ENCODE results near the gene RASA4.
"Not testable (repeated sequence)": the region's sequence is repeated elsewhere in the genome, so short reads cannot be mapped to it uniquely, and the experiment has no call there.

RASA4 gene

GRCh38 chr7:102616507-102617125 lies at the start of gene RASA4:
Gene RASA4 (minus strand): TSS chr7:102616756. CDS start chr7:102616689, 67 bp downstream.
- not testable (repeated sequence) for H3K27ac ChIP-seq

GRCh38 chr7:102664765-102665164 lies 48.2 kb upstream of the RASA4 start:
- not testable (repeated sequence) for H3K27ac ChIP-seq

DNA sequence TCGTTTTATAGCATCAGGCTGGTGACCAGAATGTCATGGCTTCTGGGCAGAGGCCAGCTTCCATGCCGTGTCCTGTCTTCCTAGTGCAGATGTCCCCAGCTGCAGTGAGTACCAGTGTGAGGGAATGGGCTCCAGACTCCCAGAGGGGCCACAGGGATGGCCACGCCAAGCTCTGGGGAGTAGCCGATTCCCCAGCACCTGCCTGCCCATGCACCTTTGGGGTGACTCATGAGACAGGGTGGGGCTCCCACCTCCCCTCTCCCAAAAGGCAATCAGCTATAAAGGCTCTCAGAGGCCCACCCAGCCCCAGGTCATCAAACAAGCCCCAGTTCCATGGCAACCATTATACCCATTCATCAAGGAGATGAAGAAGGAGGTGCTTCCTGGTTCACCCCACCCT lies 33.4 kb upstream of the RASA4 start, which contains the start of gene SPDYE2B:
Gene SPDYE2B (plus strand): TSS at position 396 of the 400 bp plus-strand sequence. CDS start 2,030 bp downstream, outside the sequence.
- not testable (repeated sequence) for H3K27ac ChIP-seq

DNA sequence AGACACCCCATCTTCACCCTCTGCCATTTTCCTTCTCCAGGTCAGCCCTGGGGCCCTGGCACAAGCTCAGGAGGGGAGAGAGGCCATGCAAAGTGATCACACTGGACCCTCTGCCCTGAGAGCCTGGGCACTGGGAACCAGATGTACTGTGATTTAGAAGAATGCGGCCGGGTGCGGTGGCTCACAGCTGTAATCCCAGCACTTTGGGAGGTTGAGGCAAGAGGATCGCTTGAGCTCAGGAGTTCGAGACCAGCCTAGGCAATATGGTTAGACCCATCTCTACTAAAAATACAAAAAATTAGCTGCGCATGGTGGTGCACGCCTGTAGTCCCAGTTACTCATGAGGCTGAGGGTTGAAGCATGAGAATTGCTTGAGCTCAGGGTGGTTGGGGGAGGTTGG lies 31.3 kb upstream of the RASA4 start:
- not testable (repeated sequence) for H3K27ac ChIP-seq

DNA sequence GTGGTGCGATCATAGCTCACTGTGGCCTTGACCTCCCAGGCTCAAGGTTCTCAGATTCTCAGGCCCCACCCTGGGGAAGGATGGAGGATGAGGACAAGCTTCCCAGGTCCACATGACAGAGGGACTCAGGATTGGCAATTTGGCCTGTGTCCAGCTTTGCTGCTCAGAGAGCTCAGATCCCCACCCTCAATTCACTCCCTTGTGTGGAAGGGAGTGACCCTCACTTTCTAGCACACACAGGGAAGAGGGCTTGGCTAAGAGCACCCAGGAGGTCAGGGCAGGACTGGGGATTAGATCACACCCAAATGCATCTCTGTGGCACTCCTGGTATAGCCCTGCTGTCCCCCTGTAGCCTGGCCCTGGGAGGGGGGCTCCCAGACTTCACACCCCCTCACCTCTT lies 26.8 kb upstream of the RASA4 start:
- H3K27ac ChIP-seq, result not testable (repeated sequence)

GRCh38 chr7:102642691-102643090 lies 26.1 kb upstream of the RASA4 start, which contains the start of gene UPK3BL1:
Gene UPK3BL1 (minus strand): TSS chr7:102642791. CDS start chr7:102642741, 50 bp downstream.
- not testable (repeated sequence) for H3K27ac ChIP-seq

DNA sequence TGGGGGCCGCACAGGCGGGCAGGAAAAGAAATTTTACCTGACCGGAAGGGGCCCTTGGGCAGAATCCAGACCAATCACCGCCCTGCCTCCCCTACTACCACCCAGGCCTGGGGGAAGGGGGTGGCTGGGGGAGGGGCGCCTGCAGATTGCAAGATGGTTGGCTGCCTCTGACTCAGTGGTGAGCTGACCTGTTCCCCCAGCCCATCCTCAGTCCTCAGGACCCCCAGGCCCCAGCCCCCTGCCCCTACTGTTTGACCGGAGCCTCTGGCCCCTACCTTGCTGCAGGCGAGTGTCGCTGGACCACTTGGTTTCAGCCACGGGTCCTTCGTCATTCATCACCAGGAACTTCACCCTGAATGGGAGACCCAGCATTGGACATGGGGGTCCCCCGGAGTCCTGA lies 22.3 kb upstream of the RASA4 start:
- not testable (repeated sequence) for H3K27ac ChIP-seq

GRCh38 chr7:102636956-102637355 lies 20.4 kb upstream of the RASA4 start:
- not testable (repeated sequence) for H3K27ac ChIP-seq

DNA sequence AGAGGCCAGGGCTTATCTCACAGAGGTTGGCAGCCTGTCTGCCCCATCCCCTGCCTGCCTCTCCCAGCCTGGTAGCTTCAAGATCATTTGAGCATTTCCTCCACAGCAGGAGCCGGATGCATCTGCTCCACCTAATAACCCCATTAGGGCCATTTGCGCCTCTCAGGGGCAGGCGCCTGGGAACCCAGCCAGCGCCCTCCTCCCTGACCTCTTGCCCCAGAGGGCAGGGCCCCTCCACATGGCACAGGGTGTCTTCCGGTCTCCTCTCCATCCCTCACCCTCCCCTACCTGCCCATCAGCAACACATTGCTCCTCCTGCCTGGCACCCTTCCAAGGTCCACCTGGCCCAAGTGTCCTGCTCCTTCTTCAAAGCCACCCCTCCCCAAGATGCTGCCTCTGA lies 18.8 kb upstream of the RASA4 start:
- H3K27ac ChIP-seq, result not testable (repeated sequence)

- H3K27ac ChIP-seq, result not testable (repeated sequence)
Observed at GRCh38 chr7:102634299-102634698, 17.7 kb upstream of the RASA4 start.

DNA sequence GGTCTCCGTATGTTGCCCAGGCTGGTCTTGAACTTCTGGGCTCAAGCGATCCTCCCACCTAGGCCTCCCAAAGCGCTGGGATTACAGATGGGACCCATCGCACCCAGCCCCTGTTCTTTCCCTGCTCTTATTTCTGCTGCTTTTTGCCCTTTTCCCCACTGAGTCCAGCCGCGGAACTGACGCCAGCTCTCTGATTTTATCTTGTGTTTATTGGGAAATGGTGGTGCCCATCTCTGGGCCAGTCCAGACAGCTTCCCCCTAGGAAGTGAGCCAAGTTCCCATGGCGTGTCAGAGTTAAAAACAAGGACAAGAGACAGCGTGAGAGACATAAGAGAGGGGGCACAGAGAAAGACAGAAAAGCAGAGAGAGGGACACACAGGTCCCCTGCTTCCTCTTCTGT lies 14.1 kb upstream of the RASA4 start:
- not testable (repeated sequence) for H3K27ac ChIP-seq

DNA sequence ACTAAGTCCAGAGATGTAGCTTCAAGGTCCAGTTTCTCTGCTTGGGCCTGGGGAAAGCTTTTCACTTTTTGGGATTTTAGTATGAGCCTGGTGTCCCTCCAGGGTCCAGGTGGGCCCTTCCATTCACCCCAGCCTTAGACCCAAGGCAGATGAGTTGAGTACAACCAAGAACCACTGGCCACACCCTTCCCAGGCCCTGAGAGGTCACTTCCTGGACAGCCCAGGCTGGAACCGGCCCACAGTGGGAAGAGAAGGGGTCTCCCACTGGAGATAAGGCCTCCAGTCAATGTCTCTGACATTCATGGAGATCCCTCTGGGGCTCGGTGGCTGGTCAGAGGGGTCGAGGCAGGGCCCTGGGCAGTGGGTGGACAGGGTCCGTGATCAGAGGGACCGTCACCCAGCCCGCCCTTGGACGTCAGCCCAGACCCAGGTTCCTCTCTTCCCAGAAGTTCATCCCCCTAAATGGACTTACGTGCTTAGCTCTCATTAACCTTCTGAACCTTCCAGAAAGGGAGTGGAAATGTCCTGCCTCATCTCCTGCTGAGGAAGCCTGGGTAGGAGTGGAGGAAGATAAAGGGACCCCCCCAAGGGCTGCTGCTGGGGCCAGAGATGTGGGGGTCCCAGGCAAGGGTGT lies 10.8 kb upstream of the RASA4 start:
- not testable (repeated sequence) for H3K27ac ChIP-seq

GRCh38 chr7:102618122-102618521 lies 1.6 kb upstream of the RASA4 start:
- not testable (repeated sequence) for H3K27ac ChIP-seq

DNA sequence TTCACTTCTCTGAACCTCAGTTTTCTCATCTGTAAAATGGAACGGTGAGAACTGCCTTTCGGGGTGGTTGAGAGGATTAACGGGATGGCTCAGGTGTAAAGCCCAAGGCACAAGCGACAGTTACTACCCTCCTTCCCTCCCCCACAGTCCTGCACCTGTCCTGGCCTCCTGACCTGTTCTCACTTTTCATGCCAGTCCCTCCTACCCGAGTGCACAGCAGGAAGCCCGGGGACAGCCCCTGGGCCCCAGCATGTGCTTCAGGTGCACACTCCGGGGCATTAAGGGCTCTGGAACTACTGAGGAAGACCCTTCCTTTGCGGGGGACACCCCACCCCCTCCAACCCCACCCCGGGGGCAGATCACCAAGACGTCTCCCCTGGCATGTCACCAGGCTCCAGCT lies 626 bp downstream of the RASA4 start:
- H3K27ac ChIP-seq, result not testable (repeated sequence)

- not testable (repeated sequence) for H3K27ac ChIP-seq
Observed at GRCh38 chr7:102614873-102615272, 1.7 kb downstream of the RASA4 start.

GRCh38 chr7:102614346-102614697 lies 2.2 kb downstream of the RASA4 start:
- not testable (repeated sequence) for H3K27ac ChIP-seq

GRCh38 chr7:102613575-102614345 lies 2.8 kb downstream of the RASA4 start:
- H3K27ac ChIP-seq, result not testable (repeated sequence)

- not testable (repeated sequence) for H3K27ac ChIP-seq
Observed at GRCh38 chr7:102611675-102612325, 4.8 kb downstream of the RASA4 start.

DNA sequence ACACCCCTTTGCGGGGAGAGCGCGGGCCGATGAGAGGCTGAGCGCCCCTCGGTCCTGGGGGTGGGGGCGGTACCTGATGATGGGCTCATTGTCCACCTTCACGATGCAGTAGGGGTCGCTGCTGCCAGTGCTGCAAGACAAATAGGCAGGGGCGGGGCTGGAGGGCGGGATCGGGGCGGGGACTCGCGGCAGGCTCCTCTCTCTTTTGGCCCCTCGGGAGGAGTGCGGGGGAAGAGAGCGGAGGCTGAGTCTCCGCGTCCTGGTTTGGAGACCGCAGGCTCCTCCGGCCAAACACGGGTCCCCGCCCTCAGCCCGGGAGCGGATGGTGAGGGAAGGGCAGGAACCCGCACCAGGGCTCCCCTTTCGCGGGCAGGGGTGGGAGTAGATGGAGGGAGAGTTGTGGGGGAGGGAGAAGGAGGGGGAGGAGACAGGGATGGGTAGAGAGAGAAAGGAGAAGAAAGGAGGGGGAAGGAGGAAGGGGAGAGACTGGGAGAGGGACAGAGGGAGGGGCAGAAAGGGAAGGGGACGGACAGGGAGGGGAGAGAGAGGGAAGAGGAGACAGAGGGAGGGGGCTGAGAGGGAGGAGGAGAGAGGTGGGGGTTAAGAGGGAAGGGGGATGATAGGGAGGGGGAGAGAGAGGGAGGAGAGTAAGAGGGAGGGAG lies 5.4 kb downstream of the RASA4 start:
- not testable (repeated sequence) for H3K27ac ChIP-seq

DNA sequence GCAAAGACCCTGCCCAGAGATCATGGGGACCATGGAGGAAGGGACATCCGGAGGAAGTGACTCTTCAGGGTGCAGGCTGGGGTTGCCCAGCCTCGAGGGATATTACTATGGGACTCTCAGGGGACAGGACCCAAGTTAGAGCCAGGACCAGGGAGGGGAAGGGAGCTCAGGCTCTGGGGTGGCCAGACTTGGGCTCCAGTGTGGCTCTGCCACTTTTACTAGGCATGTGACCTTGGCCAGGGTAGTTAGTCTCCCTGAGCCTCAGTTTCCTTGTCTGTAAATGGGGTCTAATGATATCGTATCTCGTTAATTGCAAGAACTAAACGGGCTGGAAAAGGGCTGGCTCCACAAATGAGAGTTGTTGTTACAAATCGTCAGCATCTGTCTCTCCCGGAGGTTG lies 6.1 kb downstream of the RASA4 start:
- H3K27ac ChIP-seq, result not testable (repeated sequence)

GRCh38 chr7:102609734-102610133 lies 6.8 kb downstream of the RASA4 start:
- not testable (repeated sequence) for H3K27ac ChIP-seq

- H3K27ac ChIP-seq, result not testable (repeated sequence)
Observed at GRCh38 chr7:102606848-102607247, 9.7 kb downstream of the RASA4 start.

All from C4-2B (cell line).